ENCODE results near the gene MCUB.
"Not testable (repeated sequence)": the region's sequence is repeated elsewhere in the genome, so short reads cannot be mapped to it uniquely, and the experiment has no call there.

MCUB gene, protein sequence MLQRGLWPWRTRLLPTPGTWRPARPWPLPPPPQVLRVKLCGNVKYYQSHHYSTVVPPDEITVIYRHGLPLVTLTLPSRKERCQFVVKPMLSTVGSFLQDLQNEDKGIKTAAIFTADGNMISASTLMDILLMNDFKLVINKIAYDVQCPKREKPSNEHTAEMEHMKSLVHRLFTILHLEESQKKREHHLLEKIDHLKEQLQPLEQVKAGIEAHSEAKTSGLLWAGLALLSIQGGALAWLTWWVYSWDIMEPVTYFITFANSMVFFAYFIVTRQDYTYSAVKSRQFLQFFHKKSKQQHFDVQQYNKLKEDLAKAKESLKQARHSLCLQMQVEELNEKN

DNA sequence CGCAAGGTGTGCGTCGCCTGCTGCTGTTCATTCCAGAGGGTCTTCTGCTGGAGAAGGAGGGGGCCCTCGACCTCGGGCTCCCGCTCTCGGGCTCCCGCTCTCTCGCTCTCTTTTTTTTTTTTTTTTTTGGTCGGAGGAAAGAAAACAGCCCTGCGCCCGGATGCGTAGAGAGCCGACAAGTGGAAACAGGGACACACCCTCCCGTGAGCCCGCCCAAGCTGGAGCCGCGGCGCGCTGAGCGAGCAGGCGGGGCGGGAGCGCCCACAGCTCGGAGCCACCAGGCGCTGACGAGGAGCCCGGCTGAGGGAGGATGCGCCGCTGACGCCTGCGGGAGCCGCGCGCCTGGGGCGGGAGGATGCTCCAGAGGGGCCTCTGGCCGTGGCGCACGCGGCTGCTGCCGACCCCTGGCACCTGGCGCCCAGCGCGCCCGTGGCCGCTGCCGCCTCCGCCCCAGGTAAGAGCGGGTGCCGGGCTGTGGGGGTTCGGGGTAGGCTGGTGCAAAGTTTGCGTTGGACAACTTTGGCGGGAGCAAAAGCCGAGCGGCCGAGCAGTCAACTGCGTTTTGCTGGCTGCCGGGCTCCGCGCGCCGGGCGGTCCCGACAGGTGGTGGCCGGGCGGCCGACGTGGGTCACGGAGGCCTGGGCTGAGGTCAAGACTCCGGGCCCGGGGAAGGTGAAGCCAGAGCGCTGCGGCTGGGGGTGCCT lies at the start of gene MCUB:
Gene MCUB (plus strand): TSS at position 264 of the 704 bp plus-strand sequence. CDS start 92 bp downstream, at position 356.
- peak; percentile 95 for DNase-seq

DNA sequence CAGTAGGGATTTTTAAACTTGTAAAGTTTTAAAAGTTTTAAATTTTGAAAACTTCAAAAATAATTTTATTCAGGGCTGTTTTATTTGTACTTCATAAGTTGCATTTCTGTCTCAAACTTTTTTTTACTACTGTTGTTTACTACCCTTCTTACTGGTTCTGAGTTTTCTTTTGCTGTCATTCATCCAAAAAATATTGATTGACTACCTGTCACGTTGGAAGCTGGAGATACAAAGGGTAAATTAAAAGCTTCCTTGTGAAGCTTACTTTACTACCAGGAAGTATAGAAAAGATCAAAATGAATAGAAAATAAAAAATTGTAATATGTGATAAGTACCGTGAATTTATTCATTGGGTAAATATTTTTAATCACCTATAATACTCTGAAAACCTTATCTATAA lies 49.4 kb upstream of the MCUB start:
- DNase-seq: no peak

DNA sequence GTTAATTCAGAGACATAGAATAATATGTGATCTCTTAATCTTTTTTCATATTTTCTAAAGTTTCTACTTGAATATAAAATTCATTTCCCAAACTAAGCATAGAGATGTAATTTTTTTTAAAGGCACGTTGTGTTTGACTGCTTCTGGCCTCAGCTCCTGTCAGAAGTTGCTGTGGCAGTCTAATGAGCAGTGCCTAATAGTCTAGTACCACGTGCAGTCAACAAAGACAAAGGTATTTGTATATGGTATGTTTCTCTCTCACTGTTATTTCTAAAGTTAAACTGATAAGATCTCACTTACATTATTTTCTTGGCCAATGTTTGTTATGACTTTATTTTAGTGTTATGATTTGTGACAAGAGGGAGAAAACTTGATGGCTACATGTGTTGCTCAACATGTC lies 48.6 kb upstream of the MCUB start:
- DNase-seq: no peak

DNA sequence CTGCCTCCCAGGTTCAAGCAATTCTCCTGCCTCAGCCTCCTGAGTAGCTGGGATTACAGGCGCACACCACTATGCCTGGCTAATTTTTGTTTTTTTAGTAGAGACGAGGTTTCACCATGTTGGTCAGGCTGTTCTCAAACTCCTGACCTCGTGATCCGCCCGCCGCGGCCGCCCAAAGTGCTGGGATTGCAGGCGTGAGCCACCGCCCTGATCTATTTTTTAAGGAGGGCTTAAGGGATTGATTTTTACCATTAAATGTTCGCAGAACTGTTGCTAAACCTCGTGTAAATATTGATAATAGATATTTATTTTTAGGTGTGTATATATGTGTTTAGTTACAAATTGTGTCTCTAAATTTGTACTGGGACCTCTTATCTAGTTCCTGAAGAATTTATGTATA lies 46.7 kb upstream of the MCUB start:
- not testable (repeated sequence) for DNase-seq

DNA sequence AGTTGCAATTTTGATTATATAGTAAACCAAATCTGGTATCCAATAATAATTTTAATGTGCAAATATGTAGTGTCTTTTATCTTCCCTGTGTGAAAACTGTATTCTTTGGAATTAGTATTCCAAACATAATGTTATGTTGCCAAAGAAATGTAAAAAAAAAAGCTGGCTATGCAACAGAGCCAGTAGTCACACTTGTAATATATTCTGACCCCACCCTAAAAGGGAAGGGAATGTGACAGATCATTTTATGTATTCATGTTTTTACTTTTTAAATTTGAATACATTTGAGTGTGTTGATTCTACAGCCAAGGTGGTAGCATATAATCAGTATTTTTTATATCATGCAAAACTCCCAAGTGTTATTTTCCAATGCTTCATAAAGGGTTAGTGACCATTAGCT lies 27.9 kb upstream of the MCUB start:
- DNase-seq: no peak

DNA sequence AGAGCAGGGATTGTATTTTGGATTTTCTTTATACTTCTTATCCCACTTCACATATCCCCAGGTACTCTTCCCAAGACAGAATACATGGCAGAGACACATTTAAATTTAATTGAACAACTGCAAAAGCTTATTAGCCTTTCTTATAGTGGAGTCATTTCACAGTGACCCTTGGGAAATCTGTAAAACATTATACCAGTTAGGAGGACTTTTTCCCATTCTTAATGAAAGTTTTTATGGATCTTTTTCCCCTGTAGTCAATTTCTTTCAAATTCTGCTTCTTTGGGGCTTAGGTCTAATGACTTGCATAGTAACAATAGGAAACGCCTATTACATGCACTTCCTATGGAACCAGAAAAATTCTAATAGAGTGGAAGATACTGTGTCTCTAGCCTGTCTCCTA lies 14.6 kb upstream of the MCUB start:
- DNase-seq: no peak

DNA sequence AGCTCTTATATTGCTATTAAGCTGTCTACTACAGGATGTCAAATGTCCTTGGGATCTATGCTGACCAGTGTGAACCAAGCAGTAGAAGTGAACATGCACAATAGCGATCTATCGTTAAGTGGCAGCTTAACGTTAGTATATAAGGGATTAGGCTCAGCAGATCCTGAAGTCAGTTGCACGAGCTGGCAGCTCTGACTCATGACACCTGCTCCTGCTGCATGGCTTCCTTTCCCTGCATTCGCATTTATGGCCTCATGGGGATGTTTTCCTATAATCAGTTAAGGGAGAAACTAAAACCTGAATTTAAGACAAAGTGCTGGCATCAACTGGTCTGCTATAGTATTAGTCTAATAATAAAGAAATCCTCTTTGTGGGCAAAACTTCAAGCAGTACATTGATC lies 12.7 kb upstream of the MCUB start:
- DNase-seq: no peak

DNA sequence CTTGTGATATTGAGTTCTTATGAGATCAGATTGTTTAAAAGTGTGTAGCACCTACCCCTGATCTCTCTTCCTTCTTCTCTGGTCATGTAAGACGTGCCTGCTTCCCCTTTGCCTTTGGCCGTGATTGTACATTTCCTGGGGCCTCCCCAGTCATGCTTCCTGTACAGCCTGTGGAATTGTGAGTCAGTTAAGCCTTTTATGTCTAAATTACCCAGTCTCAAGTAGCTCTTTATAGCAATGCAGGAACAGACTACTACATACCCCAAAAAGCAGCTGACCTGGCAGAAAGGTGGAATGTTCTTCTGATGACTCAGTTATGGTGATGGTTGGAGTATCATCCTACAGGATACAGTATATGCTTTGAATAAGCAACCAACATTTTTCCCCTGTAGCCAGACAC lies 11.4 kb upstream of the MCUB start:
- peak; percentile 38 for DNase-seq

DNA sequence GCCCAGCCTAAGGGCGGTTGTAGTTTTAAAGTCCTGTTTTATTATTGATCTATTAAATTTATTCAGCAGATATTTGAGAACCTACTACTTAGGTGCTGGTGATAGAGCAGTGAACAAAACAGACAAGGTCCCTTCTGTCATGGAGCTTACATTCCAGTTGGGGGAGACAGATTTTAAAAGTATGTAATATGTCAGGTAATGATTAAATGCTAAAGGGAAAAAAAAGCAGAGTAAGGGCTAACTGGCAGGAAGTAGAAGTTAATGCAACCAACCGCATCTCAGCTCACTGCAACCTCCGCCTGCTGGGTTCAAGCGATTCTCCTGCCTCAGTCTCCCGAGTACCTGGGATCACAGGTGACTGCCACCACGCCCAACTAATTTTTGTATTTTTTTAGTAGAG lies 7.8 kb upstream of the MCUB start:
- no peak for DNase-seq

DNA sequence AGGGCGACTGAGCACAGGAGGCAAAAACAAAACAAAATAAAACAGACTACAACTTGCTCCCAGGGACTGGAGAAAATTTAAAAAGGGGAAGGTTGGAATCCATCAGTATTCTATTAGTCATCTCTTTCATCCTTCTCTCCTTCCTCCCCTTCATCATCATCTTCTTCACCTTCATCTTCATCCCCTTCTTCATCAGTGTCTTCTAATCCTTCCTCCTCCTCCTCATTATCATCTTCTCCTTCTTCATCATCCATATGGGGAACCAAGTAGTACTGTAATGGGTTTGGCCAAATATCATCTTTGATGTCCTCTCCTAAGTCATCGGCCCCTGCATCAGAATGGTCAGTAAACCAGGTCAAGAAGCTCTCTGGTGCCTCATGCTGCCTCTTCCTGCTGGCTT lies 6.9 kb upstream of the MCUB start:
- no peak for DNase-seq

DNA sequence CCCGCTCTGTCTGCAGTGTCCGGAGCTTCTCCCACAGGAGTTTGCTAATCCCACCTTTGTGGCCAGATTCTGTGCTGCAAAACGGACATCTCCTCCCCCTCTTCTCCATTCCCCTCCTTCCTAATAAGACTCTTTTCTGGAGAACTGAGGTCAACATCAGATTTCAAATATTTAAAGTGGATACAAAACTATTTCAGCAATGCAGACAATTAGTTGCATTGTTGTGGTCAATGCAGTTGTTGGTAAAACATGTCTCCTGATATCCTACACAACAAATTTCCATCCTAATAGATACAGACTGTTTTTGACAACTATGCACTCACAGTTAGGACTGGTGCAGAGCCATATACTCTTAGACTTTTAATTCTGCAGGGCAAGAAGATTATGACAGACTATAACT lies 5.1 kb upstream of the MCUB start:
- no peak for DNase-seq

DNA sequence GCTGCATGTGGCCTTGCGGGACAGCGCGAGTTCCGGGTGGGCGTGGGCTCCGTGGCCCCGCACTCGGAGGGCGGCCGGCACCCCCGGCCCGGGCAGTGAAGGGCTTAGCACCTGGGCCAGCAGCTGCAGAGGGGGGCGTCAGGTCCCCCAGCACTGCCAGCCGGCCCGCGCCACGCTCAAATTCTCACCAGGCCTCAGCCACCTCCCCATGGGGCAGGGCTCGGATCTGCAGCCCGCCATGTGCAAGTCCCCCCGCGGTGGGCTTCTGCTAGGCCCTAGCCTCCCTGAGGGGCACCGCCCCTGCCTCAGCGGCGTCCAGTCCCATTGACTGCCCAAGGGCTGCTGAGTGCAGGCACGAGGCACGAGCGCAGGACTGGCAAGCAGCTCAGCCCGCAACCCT lies 2.6 kb upstream of the MCUB start:
- DNase-seq: no peak

DNA sequence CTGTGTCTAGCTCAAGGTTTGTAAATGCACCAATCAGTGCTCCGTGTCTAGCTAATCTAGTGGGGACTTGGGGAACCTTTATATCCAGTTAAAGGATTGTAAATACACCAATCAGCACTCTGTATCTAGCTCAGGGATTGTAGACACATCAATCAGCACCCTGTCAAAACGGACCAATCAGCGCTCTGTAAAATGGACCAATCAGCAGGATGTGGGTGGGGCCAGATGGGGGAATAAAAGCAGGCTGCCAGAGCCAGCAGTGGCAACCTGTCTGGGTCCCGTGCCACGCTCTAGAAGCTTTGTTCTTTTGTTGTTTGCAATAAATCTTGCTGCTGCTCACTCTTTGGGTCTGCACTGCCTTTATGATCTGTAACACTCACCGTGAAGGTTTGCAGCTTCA lies 2.0 kb upstream of the MCUB start:
- DNase-seq: peak; percentile 21

DNA sequence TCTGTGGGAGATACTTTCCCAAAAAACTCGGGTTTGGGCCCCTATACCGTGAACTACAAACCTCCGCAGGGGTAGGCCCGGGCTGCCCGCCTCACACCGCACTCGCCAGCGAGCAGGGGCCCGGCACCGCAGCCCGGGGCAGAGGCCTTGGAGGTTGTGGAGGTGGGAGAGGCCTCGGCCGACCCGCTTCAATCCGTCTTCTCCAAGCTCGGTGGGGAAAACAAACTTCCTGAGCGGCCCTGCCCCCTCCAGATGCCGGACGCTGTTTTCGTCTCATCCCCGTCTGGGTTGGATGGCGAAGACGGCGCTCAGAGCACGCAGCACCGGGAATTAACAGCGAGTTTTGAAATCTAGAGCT lies 442 bp upstream of the MCUB start:
- DNase-seq: peak; percentile 38

DNA sequence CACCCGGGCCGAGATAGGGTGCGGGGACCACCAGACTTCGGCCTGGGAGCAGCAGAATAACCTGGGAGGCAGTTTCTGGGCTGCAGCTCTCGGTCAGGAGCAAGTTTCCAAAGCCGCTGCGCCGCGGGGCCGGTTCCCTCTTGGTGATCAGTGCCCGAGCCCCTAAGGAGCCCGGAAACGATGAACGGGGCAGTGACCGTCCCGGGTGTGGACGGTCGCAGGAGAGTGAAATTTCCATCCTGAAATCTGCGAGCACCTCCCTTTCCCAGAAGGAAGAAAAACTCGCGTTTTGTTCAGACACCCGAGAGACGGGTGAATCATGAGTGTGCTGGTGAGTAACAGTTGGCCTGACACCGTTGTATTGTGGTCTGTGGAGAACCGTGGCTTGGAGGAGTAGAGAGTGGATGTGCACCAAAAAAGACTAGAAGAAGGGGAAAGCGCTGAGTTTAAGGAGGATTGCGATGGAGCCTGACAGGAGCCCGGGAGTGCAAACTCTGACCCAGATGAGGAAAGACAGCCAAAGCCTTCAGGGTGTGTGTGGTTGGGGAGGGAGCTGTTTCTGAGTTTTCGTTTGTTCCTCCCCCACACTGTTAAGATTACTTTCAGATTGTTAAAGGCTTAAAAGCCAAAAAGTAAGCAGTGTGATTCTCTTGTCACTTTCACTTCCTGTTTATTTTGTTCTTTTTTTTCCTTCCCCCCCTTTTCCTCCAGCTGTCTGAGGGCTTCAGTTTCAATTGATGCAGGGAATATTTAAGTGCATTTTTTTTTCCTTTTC lies 828 bp downstream of the MCUB start:
- DNase-seq: peak; percentile 75

DNA sequence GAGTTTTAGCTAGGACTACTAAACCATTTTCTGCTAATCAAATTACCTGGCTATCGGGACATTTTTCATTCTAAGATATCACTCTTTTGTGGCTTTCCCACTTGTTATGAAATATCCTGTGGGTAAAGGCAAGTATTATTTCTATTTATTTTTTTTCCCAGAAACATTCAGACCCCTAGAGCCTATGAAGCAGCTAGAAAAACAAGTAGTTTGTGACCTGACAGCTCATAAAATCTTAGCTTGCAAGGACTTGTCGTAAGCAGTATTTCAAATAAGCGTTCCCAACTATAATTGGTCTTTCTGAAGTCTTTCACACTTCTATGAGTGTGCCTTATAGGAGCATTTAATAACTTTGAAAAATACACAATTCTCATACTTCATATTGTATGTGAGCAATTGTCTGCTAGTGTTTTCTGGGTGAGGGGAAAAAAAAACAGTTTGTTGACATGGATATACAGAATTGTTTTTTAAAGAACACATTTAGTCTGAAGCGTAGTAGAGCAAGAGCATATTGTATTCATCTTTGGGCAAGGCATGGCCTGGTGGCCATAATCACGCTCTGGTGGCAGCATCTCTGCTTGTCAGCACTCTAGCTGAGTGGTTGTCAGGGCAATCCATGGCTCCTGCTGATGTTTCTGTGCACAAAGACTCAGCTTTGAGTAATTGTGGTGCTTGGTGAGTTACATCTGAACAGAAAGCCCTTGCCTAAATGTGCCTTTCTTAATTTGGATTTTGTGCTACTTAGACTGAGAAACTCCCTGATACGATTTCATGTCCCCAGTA lies 2.6 kb downstream of the MCUB start:
- DNase-seq: peak; percentile 18

DNA sequence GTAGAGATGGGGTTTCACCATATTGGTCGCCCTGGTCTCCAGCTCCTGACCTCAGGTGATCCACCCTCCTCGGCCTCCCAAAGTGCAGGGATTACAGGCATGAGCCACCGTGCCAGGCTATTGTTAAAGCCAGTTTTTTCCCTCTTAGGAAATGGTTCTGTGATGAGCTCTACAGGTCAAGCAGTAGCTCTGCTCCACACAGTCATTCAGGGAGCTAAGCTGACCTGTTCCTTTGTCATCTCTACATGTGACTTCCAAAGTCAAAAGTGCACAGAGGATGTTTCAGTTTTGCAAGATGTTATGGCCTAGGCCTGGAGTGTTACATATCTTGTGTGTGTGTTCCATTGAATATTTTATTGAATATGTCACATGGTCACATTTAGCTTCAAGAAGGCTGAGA lies 11.4 kb downstream of the MCUB start:
- no peak for DNase-seq

DNA sequence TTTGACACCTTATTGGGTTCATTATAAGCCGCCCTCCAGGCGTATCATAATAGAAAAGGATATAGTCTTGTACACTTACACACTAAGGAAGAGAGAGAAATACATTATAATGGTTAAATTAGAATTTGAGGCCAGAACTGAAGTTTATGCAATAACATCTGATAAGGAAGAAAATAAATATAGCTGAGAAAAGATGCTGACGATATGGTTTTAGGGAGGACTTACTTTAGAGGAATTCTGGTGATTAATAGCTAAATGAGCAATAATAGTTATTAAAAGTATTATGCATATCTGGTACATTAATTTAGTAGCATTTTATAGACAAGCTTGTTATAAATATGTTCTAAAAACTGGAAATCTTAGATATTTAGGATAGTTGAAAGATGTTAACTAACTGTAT lies 12.1 kb downstream of the MCUB start:
- DNase-seq: no peak

DNA sequence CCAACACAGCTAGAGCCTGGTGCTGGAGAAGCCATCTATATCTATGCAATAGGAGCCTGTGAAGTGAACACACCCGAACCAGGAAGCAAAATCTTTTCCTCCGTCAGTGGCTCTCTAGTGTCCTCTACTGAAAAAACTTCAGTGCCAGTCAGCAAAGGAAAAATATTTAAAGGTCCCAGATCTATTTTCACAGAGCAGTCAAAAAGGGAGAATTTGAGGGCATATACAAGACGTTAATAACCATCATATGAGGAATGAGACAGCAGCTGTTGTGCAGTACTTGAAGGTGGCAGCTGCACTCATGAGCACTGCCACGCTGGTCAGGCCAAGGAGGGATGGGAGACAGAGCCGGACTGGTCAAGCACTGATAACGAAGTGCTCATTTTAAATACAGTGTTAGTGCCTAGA lies 14.4 kb downstream of the MCUB start:
- DNase-seq: no peak

DNA sequence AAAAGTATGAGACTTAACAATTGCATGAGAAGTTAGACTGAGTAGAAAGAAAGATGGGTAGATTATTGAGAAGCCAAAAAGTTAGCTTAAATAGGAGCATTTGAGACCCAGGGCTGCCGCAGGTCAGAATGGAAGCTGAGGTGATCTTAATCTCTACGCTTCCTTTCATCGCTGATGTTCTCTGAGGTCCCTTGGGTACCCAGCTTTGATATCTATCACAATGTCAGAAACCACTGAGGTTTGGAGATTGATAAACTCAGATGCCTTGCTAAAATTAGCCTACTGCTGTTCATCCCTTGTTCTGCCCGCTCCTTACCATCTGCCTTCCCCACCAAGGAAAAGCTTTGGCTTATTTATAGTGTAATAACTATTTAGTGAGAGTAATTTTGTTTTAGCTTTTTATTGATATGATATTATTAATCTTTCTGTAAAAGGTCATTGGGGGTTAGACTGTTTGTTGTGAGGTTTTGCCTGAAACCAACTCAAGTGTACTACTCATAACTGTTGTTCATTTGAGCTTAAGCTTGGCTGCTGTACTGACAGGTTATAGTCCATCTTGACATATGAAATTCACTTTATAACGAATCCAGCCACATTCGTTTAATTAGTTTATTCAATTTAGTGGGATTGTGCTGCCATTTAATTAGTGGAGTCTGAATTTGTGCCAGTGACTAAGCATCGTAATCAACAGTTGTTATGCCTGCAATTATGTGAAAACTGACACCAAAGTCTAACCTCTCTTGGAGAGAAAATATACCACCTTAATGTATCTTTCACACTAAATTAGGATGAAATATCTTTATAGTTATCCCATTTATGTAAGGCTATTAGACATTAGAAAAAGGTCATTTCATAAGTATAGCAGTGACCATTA lies 15.1 kb downstream of the MCUB start:
- peak; percentile 46 for DNase-seq

DNA sequence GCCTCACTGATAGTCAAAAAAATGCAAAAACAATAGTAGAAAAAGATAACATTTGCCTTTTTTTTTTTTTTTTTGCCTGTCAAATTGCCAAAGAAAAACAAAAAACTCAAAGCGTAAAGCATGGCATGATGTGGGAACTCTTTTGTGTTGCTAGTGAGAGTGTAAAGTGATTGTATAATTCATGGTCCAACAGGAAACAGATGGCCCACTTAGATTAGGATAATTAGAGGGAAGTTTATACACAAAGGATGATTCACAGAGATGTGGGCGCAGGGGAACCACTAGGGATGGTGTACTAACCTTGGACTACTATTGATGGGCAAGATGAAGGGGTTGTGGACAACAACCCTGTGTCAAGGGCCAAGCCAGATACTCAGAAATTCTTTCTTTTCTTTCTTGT lies 16.4 kb downstream of the MCUB start:
- no peak for DNase-seq

DNA sequence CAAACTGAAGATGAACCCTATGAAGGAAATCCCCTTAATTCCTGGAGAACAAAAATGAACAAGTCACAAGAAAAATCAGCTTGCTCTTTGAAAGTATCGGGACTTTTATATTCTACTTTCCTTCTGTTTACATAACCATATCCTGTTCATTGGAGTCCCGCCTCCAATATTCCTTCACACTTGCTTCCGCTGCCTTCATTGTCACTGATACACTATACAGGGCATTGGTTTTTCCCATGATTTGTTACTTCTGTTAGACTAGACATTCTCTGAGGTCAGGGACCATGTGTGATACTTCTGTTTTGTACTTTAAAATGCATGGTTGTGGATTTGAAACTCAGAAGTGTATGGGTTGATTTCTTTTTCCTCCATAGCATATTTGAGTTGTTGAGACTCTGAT lies 18.8 kb downstream of the MCUB start:
- DNase-seq: no peak

Data from activated CD4-positive, alpha-beta T cell treated with anti-CD3 and anti-CD28 coated beads, Interleukin-10, Interleukin-2, amounts not matched to agents 100 ng/mL and 50 ng/mL, durations not matched to agents 16 hours and 8 hours (primary cell).